Panc1 (cell line): ENCODE measurements around the gene GNAT3. TPM values are rescaled to one million over a fixed set of nuclear protein-coding genes. Genes with fewer than 3 reads are reported as not detected.

ENCODE experiments used
- ATAC-seq: fragments of 200-7000 bp; cut with Tn5 transposase; 2 replicates; pipeline ENCODE4 v1.9.1; 2020; ENCODE audit warnings: mild to moderate bottlenecking, moderate library complexity
- BruUV-seq: library from RNA; stranded (reverse); fragments of 400-500 nt; replicated peaks from 2 replicates; lab custom pipeline; 2021; lab: Mats Ljungman, UMichigan
- CTCF ChIA-PET: fragments of 300-600 bp; sonication (Branson Sonifier 250); formaldehyde crosslinking; loops from one replicate; lab custom pipeline; 2022; ENCODE audit warnings: antibody characterized with exemption; lab: Charles Lee
- POLR2A ChIA-PET: fragments of 300-600 bp; sonication (Branson Sonifier 250); formaldehyde crosslinking; loops from one replicate; lab custom pipeline; 2022; ENCODE audit warnings: antibody characterized with exemption; lab: Charles Lee
- DNase-seq: peaks from one replicate; pipeline ENCODE4 v3.0.0-alpha.2; 2010; ENCODE audit warnings: low read depth, low spot score
- H3K27ac ChIP-seq: 2 replicates; pipeline ENCODE4 v1.5.1; 2011; ENCODE audit warnings: mild to moderate bottlenecking, low read length, inconsistent platforms
- H3K27me3 ChIP-seq: fragments of 200-500 bp; sonication (Bioruptor generic); 2 replicates; pipeline ENCODE4 v1.6.0; 2014; ENCODE audit warnings: low read length, inconsistent platforms; ENCODE audit not compliant: control insufficient read depth, insufficient read depth
- H3K36me3 ChIP-seq: fragments of 200-500 bp; sonication (Bioruptor generic); 2 replicates; pipeline ENCODE4 v1.5.1; 2014; ENCODE audit warnings: inconsistent platforms, mild to moderate bottlenecking, low read length, moderate library complexity; ENCODE audit not compliant: control insufficient read depth, insufficient read depth
- H3K4me1 ChIP-seq: 2 replicates; pipeline ENCODE4 v1.5.1; 2011; ENCODE audit warnings: inconsistent platforms, mild to moderate bottlenecking, low read length, moderate library complexity; ENCODE audit not compliant: control insufficient read depth, insufficient read depth
- H3K4me3 ChIP-seq, 2 experiments: 2 replicates each; pipeline ENCODE4 v1.5.1; 2011 to 2012; ENCODE audit warnings: low read depth in 2 of 2, low read length in 2 of 2, mild to moderate bottlenecking in 2 of 2, inconsistent platforms in 1 of 2, moderate library complexity in 1 of 2
- H3K9me3 ChIP-seq: fragments of 200-500 bp; sonication (Bioruptor generic); 2 replicates; pipeline ENCODE4 v1.5.1; 2014; ENCODE audit warnings: low read depth, mild to moderate bottlenecking, inconsistent platforms, low read length, moderate library complexity; ENCODE audit not compliant: control insufficient read depth, insufficient read depth
- CTCF ChIP-seq: fragments of 450-650 bp; IDR thresholded peaks from 2 replicates; pipeline ENCODE4 v1.5.1; 2017; ENCODE audit warnings: mild to moderate bottlenecking
- POLR2AphosphoS5 ChIP-seq: IDR thresholded peaks from 2 replicates; pipeline ENCODE4 v1.6.1; 2012; ENCODE audit warnings: mild to moderate bottlenecking, low read depth, low read length, moderate library complexity
- REST ChIP-seq, 2 experiments: IDR thresholded peaks; 2 replicates each; pipeline ENCODE4 v1.6.1; 2011 to 2012; ENCODE audit warnings: low read depth in 2 of 2, control low read depth in 1 of 2, low read length in 1 of 2, mild to moderate bottlenecking in 1 of 2, moderate library complexity in 1 of 2; ENCODE audit not compliant: insufficient read depth in 1 of 2
- SIN3A ChIP-seq: IDR thresholded peaks from 2 replicates; pipeline ENCODE4 v1.6.1; 2012; ENCODE audit warnings: low read depth, mild to moderate bottlenecking, low read length, moderate library complexity, borderline replicate concordance; ENCODE audit not compliant: insufficient read depth
- TCF7L2 ChIP-seq: IDR thresholded peaks from 2 replicates; pipeline ENCODE4 v1.6.1; 2011; ENCODE audit warnings: mild to moderate bottlenecking, low read depth, low read length, inconsistent platforms
- in situ Hi-C: cut with HindIII; loops from 2 replicates; pipeline ENCODE4 v1.10.0; 2016; ENCODE audit warnings: low sequenced_read_pairs, low pct_unique_long_range_greater_than_20kb
- intact Hi-C: fragments of 100-400 bp; cut with micrococcal nuclease; formaldehyde crosslinking; loops from one replicate; pipeline ENCODE4 v1.10.0; 2022; ENCODE audit not compliant: unreplicated experiment
- total RNA-seq: library from RNA; stranded (reverse); gene quantifications from one replicate; pipeline ENCODE4 v1.2.1, GENCODE V29; 2021; ENCODE audit not compliant: unreplicated experiment

Gene GNAT3
- total RNA-seq, 1 experiment from 2014 or later = not detected

- TF ChIP-seq SIN3A (no peak), POLR2AphosphoS5 (no peak), CTCF (no peak), TCF7L2 (no peak), REST (IDR thresholded peaks at IDR 0.05; ENCODE audit: insufficient read depth in 1 of 2, low read depth in 2 of 2, low read length in 1 of 2) (no peak)
- DNase-seq = no peak
- ATAC-seq = no peak
- H3K4me1 ChIP-seq = no peaks in the 10 kb centered on the region
- POLR2A ChIA-PET = no interaction called here
- in situ Hi-C loops (no loop called here), intact Hi-C loops (no loop called here)
- CTCF ChIA-PET = no interaction called here
- H3K36me3 ChIP-seq = no peaks in the 10 kb centered on the region
- BruUV-seq = no TSS peak
- no peaks in the 10 kb centered on the region for H3K9me3 ChIP-seq
- no peak overlapping the region for H3K27ac ChIP-seq
- no peaks in the 10 kb centered on the region for H3K27me3 ChIP-seq
- H3K4me3 ChIP-seq = no peak overlapping the region
These were observed 51.9 kb downstream of the GNAT3 start for GRCh38 chr7:80459776-80460510.

- DNase-seq = no peak
These were observed 52.8 kb downstream of the GNAT3 start for GRCh38 chr7:80458822-80459725.

More at GRCh38 chr7:80458822-80459725, 52.8 kb downstream of the GNAT3 start:
- no peak for TF ChIP-seq POLR2AphosphoS5
- TF ChIP-seq TCF7L2 = no peak
- no peak for TF ChIP-seq SIN3A
- no peak for TF ChIP-seq REST (IDR thresholded peaks at IDR 0.05; ENCODE audit: insufficient read depth in 1 of 2, low read depth in 2 of 2, low read length in 1 of 2)
- TF ChIP-seq CTCF = no peak
- ChIA-PET POLR2A (no interaction called here), CTCF (no interaction called here)
- Histone ChIP-seq H3K36me3 (no peaks in the 10 kb centered on the region), H3K4me3 (no peak overlapping the region), H3K27me3 (no peaks in the 10 kb centered on the region), H3K9me3 (no peaks in the 10 kb centered on the region), H3K4me1 (no peaks in the 10 kb centered on the region), H3K27ac (no peak overlapping the region; the same call in 1 of the 2 replicates)
- intact Hi-C loops (no loop called here), in situ Hi-C loops (no loop called here)
- BruUV-seq = no TSS peak
- ATAC-seq = no peak
